Sigmoid colon (tissue), 7 donors: ENCODE measurements around the gene RILPL2. TPM values are rescaled to one million over a fixed set of nuclear protein-coding genes. Genes with fewer than 3 reads are reported as not detected.
A peak's percentile ranks its signal among the peaks of the same experiment; 100 is the strongest.

ENCODE experiments used
- DNase-seq: peaks from one replicate; pipeline ENCODE4 v3.0.0-alpha.2; 2019
- H3K27ac ChIP-seq, 4 donors: fragments of 200-600 bp; sonication (generic); one replicate each; pipeline ENCODE4 v1.5.1; 2016 to 2019; ENCODE audit warnings: mild to moderate bottlenecking in 1 of 4
- H3K27me3 ChIP-seq, 3 donors: fragments of 200-600 bp; sonication (generic); one replicate each; pipeline ENCODE4 v1.5.1; 2019; ENCODE audit warnings: mild to moderate bottlenecking in 1 of 3
- H3K36me3 ChIP-seq, 4 donors: fragments of 200-600 bp; sonication (generic); one replicate each; pipeline ENCODE4 v1.5.1; 2016 to 2019
- H3K4me1 ChIP-seq, 4 donors: fragments of 200-600 bp; sonication (generic); one replicate each; pipeline ENCODE4 v1.5.1; 2017 to 2019
- H3K4me3 ChIP-seq, 4 donors: fragments of 200-600 bp; sonication (generic); one replicate each; pipeline ENCODE4 v1.5.1; 2017 to 2019; ENCODE audit warnings: mild to moderate bottlenecking in 2 of 4, moderate library complexity in 1 of 4
- H3K9me3 ChIP-seq, 4 donors: fragments of 200-600 bp in 3 of 4; sonication (generic) in 3 of 4; one replicate each; pipeline versions ENCODE4 v1.5.1 to v1.6.1; 2013 to 2019
- CTCF ChIP-seq, 4 experiments: fragments of 450-650 bp in 3 of 4; fragments of 200-600 bp in 1 of 4; IDR thresholded peaks; one replicate each; pipeline ENCODE4 v1.5.1; 2016 to 2019; ENCODE audit warnings: antibody characterized with exemption in 4 of 4, mild to moderate bottlenecking in 3 of 4, moderate library complexity in 2 of 4
- EP300 ChIP-seq, 4 donors: sonication (generic); formaldehyde crosslinking; IDR thresholded peaks; one replicate each; pipeline ENCODE4 v1.6.1; 2017; ENCODE audit warnings: antibody characterized with exemption in 4 of 4
- POLR2A ChIP-seq, 2 donors: fragments of 450-650 bp; IDR thresholded peaks; one replicate each; pipeline ENCODE4 v1.6.1; 2016; ENCODE audit warnings: antibody characterized with exemption in 2 of 2, mild to moderate bottlenecking in 2 of 2, moderate library complexity in 2 of 2
- POLR2AphosphoS5 ChIP-seq, 4 donors: sonication (generic); formaldehyde crosslinking; IDR thresholded peaks; one replicate each; pipeline ENCODE4 v1.6.1; 2017; ENCODE audit warnings: antibody characterized with exemption in 4 of 4
- WGBS, 2 donors: extraction: QIAGEN DNeasy Blood & Tissue Kit; methylation state at CpG; one replicate each; pipeline ENCODE4 v1.1.7; 2013; 5-methylcytosine and 5-hydroxymethylcytosine counted together
- intact Hi-C: fragments of 100-400 bp; cut with DNase I; formaldehyde crosslinking; loops from one replicate; pipeline ENCODE4 v1.15.1; 2023
- polyA plus RNA-seq, 3 donors: library from polyadenylated mRNA; stranded (reverse); fragments of 200-250 nt; gene quantifications; one replicate each; pipeline ENCODE4 v1.2.3, GENCODE V29; 2013
- total RNA-seq, 4 donors: library from RNA; depleted of rRNA; stranded (reverse); fragments of >200 nt; gene quantifications; one replicate each; pipeline ENCODE4 v1.1.0, GENCODE V29; 2016
- donor health status: healthy with polysubstance abuse.
- donor health status: Bipolar disorder and iron deficiency.
- donor health status: healthy.

RILPL2 gene
- total and polyA plus RNA-seq, 7 donors: 1.6 to 6.5 (median 6.0) TPM

- Histone ChIP-seq H3K36me3 (peaks cover 18 to 76% (median 43%) of the 10 kb centered on the region in 4 donors), H3K4me1 (peaks cover 0 to 32% (median 27%) of the 10 kb centered on the region in 4 donors), H3K9me3 (no peaks in the 10 kb centered on the region), H3K27me3 (no peaks in the 10 kb centered on the region), H3K27ac (peak overlapping the region; percentile 56 to 83 (median 68)), H3K4me3 (no peak overlapping the region)
- no peak for TF ChIP-seq POLR2AphosphoS5 (IDR thresholded peaks at IDR 0.05)
- TF ChIP-seq EP300 (IDR thresholded peaks at IDR 0.05): no peak
- no peak for TF ChIP-seq POLR2A (IDR thresholded peaks at IDR 0.05)
- TF ChIP-seq CTCF (IDR thresholded peaks at IDR 0.05): no peak
- DNase-seq: no peak
- intact Hi-C loops: no loop called here
- 91 to 93% methylated on average over 10 of the region's 10 CpGs for WGBS, 2 donors
Measured at GRCh38 chr12:123398177-123398549, 38.3 kb downstream of the RILPL2 start.

GRCh38 chr12:123397400-123397799, 39.1 kb downstream of the RILPL2 start:
- TF ChIP-seq POLR2AphosphoS5 (IDR thresholded peaks at IDR 0.05): no peak
- no peak for TF ChIP-seq POLR2A (IDR thresholded peaks at IDR 0.05)
- no peak for TF ChIP-seq EP300 (IDR thresholded peaks at IDR 0.05)
- TF ChIP-seq CTCF (IDR thresholded peaks at IDR 0.05): no peak
- no peak for DNase-seq
- H3K27ac ChIP-seq: peak overlapping the region; percentile 56 to 83 (median 68)
- H3K36me3 ChIP-seq: peaks cover 15 to 76% (median 39%) of the 10 kb centered on the region in 4 donors
- intact Hi-C loops: no loop called here
- WGBS, 2 donors: 91 to 96% methylated on average over 6 of the region's 6 CpGs
- H3K4me1 ChIP-seq: peaks cover 0 to 35% (median 30%) of the 10 kb centered on the region in 4 donors
- no peaks in the 10 kb centered on the region for H3K9me3 ChIP-seq
- H3K4me3 ChIP-seq: no peak overlapping the region
- no peaks in the 10 kb centered on the region for H3K27me3 ChIP-seq

GRCh38 chr12:123396954-123397353, 39.5 kb downstream of the RILPL2 start:
- DNase-seq: no peak
- TF ChIP-seq POLR2AphosphoS5 (IDR thresholded peaks at IDR 0.05): no peak
- H3K27me3 ChIP-seq: no peaks in the 10 kb centered on the region
- intact Hi-C loops: no loop called here
- H3K4me1 ChIP-seq: peaks cover 0 to 40% (median 33%) of the 10 kb centered on the region in 4 donors
- peak overlapping the region; percentile 39 to 83 (median 60) for H3K27ac ChIP-seq
- H3K36me3 ChIP-seq: peaks cover 20 to 76% (median 42%) of the 10 kb centered on the region in 4 donors
- 60 to 84% methylated on average over 9 of the region's 9 CpGs for WGBS, 2 donors
- H3K9me3 ChIP-seq: no peaks in the 10 kb centered on the region
- no peak overlapping the region for H3K4me3 ChIP-seq

- no peaks in the 10 kb centered on the region for H3K27me3 ChIP-seq
- no peaks in the 10 kb centered on the region for H3K9me3 ChIP-seq
- no peak for DNase-seq
- 97 to 99% methylated on average over 2 of the region's 2 CpGs for WGBS, 2 donors
- no peak overlapping the region for H3K4me3 ChIP-seq
- intact Hi-C loops: no loop called here
- peaks cover 0 to 44% (median 37%) of the 10 kb centered on the region in 4 donors for H3K4me1 ChIP-seq
- peak overlapping the region in 3 of 4 donors; percentile 45 to 83 (median 75) for H3K27ac ChIP-seq
- H3K36me3 ChIP-seq: peaks cover 24 to 76% (median 46%) of the 10 kb centered on the region in 4 donors
- TF ChIP-seq CTCF (IDR thresholded peaks at IDR 0.05): no peak
- TF ChIP-seq POLR2AphosphoS5 (IDR thresholded peaks at IDR 0.05): no peak
- no peak for TF ChIP-seq POLR2A (IDR thresholded peaks at IDR 0.05)
- TF ChIP-seq EP300 (IDR thresholded peaks at IDR 0.05): no peak
Measured at GRCh38 chr12:123396543-123396942, 39.9 kb downstream of the RILPL2 start.

- Histone ChIP-seq H3K4me3 (no peak overlapping the region), H3K36me3 (peaks cover 28 to 86% (median 49%) of the 10 kb centered on the region in 4 donors), H3K4me1 (peaks cover 0 to 57% (median 50%) of the 10 kb centered on the region in 4 donors), H3K27ac (no peak overlapping the region), H3K9me3 (no peaks in the 10 kb centered on the region), H3K27me3 (no peaks in the 10 kb centered on the region)
- WGBS, 2 donors: 90 to 91% methylated on average over 5 of the region's 5 CpGs
- TF ChIP-seq POLR2A (IDR thresholded peaks at IDR 0.05) (no peak), CTCF (IDR thresholded peaks at IDR 0.05) (no peak), EP300 (IDR thresholded peaks at IDR 0.05) (no peak), POLR2AphosphoS5 (IDR thresholded peaks at IDR 0.05) (no peak)
- intact Hi-C loops: no loop called here
- no peak for DNase-seq
Measured at GRCh38 chr12:123395236-123395635, 41.2 kb downstream of the RILPL2 start.
